ENCODE measurements around the gene COBL.

The COBL gene

DNA sequence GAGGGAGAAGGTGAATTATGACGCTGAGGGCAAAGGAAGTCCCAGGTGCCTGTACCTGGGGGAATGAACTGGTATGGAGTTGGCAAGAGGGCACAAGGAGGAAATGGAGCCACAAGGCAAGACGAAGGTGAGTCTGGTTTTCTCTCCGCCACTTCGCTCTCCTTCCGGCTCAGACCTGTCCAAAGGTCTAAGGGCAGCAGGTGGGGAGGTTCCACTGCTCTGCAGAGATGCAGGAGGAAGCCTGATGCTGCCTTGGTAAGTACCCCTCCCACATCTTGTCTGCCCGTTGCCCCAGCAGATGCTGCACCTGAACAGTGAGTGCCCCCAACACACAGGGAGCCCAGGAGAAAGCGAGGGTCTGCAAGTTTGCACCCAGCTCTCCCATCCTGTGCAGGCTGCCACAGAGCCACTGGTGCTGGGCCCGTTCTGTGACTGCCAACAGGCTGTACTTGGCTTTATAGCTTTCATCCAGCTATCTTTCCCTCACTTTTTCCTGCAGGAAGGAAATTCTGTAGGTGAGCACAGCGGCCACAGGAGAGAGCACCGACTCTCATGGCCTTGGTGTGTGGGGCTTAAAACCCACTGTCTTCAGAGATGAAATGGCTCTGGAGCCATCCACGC lies 235.2 kb downstream of the COBL start:
- DNase-seq (ENCODE audit: low read depth in 1 of 2, low spot score in 1 of 2), result no peak

DNA sequence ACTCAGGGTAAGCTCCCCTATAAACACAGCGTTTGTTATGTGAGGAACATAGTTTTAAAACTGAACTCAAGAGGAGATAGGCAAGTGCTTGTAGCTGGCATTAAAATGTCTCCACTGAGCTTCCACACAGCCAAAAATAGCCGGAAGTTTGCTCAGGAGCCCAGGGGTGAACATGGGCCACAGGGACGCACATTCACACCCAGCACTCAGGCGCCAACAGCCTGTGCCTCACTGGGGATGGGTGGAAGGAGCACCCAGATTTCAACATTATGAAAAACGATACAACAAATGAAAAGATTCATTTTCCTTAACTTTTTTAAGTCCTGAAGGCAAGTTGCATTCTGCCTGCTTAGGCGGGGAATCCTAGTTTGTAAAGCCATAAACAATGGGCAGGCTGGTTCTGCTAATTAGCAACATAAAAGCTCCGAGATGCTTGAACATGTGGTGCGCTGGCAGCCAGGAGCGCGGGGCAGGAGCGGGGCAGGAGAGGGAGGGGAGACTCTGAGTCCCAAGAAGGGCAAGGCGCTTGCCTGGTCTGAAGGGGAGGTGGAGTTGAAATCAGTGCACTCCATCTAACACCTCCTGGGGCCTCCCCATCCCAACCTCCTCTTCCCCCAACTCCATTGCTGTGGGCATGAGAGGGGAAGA lies 235.9 kb downstream of the COBL start:
- DNase-seq (ENCODE audit: low read depth in 1 of 2, low spot score in 1 of 2), result no peak

DNA sequence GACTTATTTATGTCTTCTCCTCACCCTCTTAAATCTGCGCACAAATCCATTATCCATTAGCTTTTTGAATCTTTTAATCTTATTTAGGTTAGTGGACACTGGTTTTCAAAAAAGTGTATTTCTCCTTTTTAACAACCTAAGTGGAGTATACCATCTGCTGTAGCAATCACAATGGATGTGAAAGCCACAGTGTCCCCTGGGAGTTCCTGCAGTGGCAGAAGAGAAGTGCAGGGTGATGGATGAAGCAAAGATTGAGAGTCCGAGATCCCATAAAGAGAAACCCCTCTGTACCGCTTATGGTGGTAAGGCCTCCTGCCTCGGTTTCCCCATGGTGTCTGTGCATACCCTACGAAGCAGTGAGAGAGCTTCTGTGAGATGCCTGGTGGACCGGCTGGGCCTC lies 236.4 kb downstream of the COBL start:
- DNase-seq (ENCODE audit: low read depth in 1 of 2, low spot score in 1 of 2), result no peak

DNA sequence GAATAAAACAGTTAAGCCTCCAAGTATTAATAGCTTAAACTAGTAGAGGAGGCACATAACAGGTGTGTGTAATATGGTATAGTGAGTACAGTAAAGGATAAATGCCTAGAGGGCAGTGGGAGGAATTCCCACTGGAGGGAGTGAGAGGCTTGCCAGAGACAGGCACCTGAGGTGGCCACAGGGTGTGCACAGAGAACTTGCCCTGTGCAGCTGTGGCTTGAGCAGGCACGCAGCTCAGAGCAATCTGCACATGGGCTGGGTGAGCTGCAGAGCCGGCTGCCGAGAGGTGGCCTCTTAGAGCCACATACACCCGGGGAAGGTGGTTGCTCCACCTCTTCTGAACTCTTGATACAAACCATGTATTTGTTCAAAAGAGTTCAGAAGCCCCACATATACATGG lies 237.1 kb downstream of the COBL start:
- DNase-seq (ENCODE audit: low read depth in 1 of 2, low spot score in 1 of 2), result no peak

DNA sequence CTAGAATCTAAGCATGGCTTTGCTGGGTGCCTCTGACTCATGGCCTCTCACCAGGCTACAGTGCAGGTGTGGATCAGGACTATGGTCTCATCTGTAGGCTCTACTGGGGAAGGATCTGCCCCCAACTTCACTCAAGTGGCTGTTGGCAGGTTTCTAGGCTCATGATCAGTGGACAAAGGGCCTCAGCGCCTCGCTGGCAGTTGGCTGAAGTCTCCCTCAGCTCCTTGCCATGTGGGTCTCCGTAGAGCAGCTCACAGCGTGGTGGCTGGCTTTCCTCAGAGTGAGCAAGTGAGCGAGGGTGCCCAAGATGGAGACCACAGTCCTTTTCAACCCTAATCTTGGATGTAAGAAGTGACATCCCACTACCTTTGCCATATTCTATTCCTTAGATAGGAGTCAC lies 238.0 kb downstream of the COBL start:
- no peak for DNase-seq (ENCODE audit: low read depth in 1 of 2, low spot score in 1 of 2)

DNA sequence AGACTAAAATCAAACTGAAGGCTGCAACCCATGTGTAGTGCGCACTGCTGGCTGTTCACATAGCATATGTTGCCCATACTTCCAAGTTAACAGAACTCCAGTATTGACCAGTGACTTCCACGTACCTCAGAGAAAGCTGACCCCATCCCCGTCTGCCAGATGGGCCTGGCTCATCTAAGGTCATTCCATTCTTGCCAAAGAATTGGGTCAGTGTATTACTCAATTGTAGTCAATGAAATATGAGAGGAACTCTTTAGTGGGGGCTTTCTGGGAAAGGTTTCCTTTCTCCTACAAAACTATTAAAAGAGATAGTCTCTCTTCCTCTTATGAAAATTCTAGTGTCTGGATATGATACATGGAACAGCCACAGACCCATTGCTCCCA lies 238.6 kb downstream of the COBL start:
- DNase-seq (ENCODE audit: low read depth in 1 of 2, low spot score in 1 of 2), result no peak

DNA sequence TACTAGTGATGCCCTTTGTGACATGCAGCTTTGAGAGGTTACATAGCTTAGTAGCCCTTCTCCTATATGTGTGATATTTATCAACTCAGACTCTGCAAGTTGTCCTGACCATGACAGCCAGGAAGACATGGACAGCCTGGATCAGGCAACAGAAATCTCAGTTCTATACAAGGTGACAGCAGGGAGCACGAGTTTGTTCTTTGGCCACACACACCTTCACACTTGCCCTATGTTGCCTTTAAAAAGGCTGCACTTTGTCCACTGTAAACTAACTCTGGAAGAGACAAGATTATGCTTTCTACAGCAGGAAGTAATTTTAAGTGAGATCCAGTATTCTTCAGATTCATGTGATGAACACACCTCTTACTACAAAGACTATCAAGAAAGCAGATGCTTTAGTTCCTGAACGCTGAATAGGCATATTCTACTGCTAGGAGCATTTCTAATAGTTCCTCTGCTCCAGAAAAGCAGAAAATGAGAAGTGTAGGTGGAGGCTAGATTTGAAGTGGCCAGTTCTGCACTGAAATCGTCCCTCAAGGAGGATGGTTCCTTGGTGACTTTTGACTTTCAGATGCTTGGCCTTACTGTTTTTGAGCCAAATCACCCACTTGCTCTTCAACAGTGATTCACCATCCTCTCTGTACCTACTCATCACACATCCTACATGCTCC lies 239.2 kb downstream of the COBL start:
- DNase-seq (ENCODE audit: low read depth in 1 of 2, low spot score in 1 of 2), result no peak

DNA sequence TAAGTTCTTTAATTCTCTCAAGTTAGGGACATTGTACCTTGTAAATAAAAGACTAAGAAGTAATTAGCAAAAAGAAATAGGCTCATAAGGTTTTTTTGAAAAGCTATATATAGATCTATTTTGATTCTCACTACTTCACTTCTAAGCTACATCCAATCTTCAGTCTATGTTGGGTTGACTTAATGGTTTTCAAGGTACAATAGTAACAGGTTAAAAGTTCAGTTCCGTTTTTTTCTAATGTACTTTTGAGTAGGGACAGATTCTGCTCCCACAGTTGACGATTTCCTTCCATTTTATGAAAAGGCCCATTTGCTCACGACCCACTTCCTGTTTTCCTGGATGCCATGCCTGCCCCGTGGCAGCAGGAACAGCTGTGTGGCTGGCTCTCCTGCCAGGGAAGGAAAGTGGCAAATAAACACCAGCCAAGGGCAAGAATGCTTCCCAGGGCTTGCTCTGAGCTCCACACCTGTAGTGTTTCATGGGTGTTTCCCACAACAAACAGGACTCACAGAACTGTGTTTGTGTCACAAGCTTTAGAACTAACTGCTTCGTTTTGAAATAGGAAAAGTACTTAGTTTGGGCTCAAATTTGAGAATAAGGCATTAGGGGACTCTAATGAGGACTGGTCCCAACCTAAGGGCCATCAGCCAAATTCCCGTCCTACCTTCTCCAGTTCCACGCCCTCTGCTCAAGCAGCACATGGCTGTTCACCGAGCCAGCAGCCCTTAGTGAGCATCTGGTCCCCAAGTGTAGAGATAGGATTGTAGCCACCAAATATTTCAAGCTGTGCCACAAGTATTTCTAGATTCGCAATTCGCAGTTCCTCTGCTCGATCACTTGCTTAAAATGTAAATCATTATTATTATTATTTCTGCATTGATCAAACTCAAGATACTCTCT lies 240.7 kb downstream of the COBL start:
- no peak for DNase-seq (ENCODE audit: low read depth in 1 of 2, low spot score in 1 of 2)

DNA sequence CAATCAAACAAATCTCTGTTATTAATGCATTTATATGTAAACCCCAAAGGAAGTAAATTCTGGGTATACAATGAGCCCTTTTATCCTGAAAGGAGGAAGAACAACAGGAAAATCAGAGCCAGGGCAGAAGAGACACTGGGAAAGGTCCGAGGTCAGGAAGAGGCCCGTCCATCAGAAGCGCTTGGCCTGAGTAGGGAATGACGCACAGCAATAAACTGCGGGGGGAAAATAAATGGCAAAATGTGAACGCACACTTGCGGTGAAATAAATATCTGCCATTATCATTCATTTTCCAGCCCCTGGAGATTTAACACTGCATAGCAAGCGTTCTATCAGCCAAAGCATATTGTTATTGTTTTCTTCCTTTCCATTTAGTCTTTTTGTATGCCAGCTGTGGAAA lies 243.4 kb downstream of the COBL start:
- no peak for DNase-seq (ENCODE audit: low read depth in 1 of 2, low spot score in 1 of 2)

DNA sequence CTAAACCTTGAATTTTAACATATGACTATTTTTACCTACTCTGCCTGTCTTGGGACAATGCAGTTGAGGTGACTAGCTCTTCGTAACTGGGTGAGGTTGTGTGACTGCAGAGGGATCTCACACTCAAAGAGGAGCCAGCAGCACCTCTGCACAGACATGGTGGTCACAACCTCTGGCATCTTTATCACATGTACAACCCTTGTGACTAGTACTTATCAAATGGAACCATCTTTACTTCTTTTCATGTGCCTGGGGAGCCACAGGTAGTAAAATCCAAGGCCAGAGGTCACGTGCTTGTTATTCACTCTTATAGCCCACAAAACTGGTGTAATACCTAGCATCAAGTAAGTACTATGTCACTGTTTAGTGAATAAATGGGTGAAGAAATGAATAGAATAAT lies 244.3 kb downstream of the COBL start:
- DNase-seq (ENCODE audit: low read depth in 1 of 2, low spot score in 1 of 2), result no peak

DNA sequence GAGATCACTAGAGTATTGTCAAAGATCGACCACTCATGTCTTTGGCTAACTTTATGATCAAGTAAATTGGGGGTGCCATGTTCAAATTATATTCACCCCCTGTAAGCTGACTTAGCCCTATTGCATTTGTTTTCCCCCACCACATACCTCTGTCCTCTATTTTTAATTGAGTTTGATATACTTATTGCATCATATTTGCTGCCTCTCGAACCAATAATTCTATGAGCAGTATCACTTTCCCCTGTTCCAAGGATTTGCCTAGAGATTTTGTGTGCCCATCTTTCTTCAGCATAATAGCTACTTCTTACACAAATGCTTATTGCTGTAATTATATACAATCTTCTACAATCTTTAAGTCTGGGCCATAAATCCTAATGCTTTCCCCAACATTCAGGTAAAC lies 245.2 kb downstream of the COBL start:
- no peak for DNase-seq (ENCODE audit: low read depth in 1 of 2, low spot score in 1 of 2)

DNA sequence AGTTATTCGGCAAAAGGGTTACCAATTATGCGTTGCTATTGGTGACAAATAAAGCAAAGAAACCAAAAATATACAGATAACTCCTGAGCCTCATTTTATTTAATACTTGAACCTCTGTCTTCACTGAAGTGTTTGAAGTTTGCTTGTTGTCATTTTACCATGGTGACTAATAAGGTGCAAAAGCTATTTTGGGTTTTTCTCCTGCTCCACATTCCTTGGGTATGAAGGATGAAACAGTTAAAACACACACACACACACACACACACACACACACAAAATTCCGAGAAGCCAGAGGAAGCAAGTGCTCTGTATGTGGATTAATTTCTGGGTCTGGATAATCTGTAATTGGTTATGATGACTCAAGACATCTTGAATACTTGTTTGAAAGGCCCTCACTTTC lies 246.5 kb downstream of the COBL start:
- DNase-seq (ENCODE audit: low read depth in 1 of 2, low spot score in 1 of 2), result no peak

DNA sequence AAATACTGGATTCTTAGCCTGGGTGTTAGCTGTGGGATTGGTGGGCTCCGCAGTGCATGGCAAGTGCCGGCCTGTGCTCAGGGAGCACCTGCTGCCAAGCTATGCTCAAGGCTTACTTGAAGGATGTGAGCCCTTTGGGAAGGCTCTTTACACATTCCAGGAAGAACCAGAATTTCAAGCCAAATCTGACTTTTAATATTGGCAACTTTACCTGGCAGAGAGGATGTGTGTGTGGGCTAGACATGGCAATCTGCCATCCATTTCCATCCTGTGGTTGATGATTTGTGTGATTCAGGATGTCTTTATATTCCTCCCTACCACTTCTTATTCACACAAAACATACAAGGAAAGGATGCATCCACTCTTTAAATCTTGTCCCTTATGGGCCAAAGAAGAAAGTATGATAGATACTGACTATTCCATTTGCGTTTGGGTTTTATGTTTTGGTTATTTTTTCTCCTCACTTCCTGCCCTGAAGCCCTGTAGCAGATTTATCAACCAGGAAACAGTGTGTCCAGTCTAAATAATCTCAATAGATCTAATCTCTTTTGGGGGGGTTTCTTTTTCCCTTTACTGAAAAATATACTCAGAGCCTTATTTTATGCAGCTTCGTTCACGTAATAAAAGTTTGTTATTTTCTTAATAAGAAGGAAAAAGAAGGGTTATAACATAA lies 247.1 kb downstream of the COBL start:
- no peak for DNase-seq (ENCODE audit: low read depth in 1 of 2, low spot score in 1 of 2)

DNA sequence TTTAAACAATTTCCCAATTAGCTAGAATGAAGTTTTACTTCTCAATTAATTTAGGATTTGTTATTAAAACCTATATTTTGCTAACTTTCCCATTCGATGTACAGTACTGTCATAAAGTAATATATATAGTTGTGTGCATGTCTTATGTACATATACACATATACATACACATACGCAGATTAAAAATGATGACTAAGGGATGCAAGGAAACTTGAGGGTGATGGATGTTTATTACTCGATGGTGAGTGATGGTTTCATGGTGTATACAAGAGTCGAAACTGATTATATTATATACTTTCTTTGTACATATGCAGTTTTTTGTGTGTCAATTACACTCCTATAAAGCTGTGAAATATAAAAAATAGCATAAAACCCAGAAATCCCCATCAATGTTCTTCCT lies 248.2 kb downstream of the COBL start:
- DNase-seq (ENCODE audit: low read depth in 1 of 2, low spot score in 1 of 2), result no peak

DNA sequence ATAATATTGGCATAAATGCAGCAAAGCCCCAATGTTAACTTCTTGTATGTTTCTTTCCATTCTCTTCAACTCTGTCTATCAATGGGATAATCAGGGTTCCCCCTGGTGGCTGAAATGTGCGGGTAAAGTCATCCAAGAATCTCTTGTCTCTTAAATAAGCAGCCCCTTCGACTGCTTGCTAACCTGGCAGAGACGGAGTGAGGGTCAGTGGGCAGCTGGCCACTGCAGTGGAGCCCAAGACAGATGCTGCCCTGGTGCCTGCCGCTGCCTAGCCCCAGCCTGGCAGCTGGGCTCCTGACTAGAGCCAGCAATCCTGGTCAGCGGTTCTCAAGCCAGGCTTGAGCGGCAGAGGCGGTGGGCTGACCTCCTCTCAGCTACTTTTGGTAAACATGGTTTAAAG lies 248.9 kb downstream of the COBL start:
- peak in 1 of 2 donors; percentile 26 for DNase-seq (ENCODE audit: low read depth in 1 of 2, low spot score in 1 of 2)

DNA sequence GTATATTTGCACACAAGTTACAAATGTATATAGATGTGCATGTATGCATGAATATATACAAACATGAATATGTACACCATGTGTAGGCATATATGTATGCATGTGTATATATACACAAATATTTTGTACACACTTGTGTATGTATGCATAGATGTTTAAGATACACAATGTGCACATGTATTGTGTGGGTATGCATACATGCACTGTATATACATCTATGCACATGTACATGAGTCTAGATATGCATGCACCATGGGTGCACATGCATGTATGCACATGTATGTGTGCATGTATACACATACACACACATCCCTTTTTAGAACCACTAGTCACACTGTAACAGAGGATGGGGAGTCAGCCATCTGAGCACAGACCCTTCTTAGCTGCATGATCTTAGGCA lies 249.4 kb downstream of the COBL start:
- DNase-seq (ENCODE audit: low read depth in 1 of 2, low spot score in 1 of 2), result no peak

DNA sequence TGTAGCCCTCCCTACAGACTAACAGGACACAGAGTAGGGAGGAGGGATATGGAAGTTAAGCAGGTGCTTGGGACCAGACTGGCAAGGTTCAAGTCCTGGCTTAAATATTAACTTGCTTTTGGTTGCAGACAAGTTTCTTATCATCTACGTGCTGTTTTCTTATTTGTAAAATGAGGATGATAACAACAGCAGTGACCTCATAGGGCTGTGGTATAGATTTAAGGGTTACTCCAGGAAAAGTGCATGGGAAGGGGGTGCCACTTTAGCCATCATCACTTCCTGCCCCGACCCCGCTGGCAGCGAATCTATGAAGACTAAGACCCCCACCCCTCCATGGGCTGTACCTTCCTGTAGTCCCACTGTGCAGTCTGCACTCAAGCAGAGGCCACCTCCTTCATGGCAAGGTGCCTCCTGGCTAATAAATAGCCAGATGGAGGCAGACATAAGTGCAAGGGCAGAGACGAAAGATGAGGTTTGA lies 250.2 kb downstream of the COBL start:
- DNase-seq (ENCODE audit: low read depth in 1 of 2, low spot score in 1 of 2), result no peak

DNA sequence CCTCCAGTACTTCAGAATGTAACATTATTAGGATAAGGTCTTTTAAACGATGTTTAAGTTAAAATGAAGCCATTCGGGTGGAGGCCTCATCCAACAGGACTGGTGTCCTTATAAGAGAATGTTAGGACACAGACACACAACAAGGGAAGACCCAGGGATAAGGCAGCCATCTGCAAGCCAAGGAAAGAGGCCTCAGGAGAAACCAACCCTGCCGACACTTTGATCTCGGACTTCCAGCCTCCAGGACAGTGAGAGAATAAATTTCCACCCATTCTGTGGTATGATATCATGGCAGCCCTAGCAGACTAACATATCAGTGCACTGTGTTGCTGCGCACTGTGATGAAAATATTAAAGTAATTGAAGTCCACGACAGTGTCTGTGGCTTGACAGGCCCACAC lies 250.8 kb downstream of the COBL start:
- DNase-seq (ENCODE audit: low read depth in 1 of 2, low spot score in 1 of 2), result no peak

DNA sequence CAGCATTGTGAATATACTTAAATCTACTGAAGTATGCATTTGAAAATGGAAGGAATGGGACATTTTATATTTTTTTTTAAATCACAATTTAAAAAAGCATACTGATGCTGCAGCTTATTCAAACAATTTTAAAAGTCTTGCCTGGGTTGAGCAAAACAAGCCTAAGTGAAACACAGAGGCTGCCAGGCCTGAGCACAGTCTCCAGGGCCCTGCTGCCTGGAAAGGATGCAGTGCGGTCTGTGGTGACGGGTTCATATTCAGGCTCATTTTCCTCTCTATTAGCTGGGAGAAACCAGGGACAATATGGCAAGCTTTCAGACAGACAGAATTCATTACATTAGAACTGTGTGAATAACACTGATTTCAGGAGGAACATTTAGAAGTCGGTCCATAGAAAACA lies 251.9 kb downstream of the COBL start:
- DNase-seq (ENCODE audit: low read depth in 1 of 2, low spot score in 1 of 2), result no peak

DNA sequence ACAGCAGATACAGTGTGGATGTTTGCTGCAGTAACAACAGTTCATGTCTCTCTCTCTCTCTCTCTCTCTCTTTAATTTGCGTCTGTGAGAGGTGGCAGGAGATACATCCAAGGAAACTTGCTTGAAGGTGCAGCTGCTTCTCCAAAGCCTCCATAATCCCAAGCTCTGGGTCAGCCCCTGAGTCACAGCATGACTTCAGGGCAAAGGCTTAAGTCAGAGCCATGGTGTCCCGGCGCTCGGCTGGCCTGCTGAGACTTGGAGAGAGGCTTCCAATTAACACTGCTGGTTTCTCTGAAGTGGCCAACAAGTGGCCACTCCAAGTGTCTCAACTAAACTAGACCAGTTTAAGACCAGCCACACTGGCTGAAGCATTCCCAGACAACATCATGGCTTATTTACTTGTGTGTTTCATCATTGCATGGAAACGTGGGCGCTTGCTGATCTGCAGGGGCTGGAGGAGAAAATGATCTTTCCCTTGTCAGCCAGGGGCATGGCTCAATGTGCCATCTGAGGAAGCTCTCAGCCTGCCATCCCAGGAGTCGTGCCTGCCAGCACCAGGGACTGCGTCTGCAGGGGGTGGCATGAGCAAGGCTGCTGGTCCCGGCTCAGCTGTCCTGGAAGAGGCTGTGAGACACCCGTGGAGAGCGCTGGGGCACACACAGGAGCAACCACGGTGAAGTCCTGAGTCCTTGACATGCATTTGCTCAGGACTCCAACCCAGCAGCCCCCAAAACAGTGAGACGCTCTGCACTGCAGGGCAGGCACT lies 254.2 kb downstream of the COBL start:
- no peak for DNase-seq (ENCODE audit: low read depth in 1 of 2, low spot score in 1 of 2)

All from activated CD4-positive, alpha-beta T cell treated with anti-CD3 and anti-CD28 coated beads, Interleukin-2, amount 50 U/mL, for 24 hours (primary cell).